Iris pigment epithelial cell (primary cell): ENCODE results near the gene IST1.
A peak's percentile ranks its signal among the peaks of the same experiment; 100 is the strongest.
"Not testable (repeated sequence)": the region's sequence is repeated elsewhere in the genome, so short reads cannot be mapped to it uniquely, and the experiment has no call there.

Source experiments
- DNase-seq: peaks from one replicate; pipeline ENCODE4 v3.0.0-alpha.2; 2011; ENCODE audit warnings: low read depth

Gene IST1

DNA sequence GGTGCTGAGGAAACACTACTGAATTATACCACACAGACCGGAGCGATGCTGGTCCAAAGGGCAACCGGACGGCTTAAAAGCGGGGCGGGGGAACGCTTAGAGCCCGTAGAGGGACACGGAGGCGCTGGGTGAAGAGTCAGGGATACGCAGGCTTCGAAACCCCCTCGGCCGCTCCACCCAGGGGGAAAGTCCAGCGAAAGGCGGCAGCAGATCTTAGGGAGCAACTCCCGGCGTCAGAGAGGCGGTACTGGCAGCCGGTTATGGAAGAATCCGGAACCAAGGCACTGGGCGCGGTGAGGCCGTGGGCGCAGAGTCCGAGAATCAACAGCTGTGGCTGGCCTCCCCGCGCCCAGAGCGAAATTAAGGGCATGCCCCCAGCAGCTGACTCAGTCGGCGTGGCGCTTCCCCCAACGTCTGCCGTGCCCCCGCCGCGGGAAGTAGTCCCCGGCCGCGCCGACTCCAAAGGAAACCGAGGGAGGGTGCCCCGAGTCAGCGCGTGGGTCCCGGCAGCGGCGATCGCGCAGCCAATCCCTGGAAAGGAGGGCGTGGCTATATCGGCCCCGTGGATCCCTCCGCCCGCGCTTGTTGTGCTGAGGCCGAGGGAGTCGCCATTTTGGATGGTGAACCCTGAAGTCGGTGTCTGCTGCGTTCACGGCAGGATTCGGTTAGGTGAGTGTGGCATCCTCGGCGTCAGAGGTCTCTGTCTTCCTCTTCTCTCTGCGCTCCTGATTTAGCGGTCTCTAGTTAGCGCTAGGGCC is at the start of gene IST1:
Gene IST1 (plus strand): TSS at position 611 of the 758 bp plus-strand sequence. CDS start 20,110 bp downstream, outside the sequence.
- peak; percentile 100 for DNase-seq

DNA sequence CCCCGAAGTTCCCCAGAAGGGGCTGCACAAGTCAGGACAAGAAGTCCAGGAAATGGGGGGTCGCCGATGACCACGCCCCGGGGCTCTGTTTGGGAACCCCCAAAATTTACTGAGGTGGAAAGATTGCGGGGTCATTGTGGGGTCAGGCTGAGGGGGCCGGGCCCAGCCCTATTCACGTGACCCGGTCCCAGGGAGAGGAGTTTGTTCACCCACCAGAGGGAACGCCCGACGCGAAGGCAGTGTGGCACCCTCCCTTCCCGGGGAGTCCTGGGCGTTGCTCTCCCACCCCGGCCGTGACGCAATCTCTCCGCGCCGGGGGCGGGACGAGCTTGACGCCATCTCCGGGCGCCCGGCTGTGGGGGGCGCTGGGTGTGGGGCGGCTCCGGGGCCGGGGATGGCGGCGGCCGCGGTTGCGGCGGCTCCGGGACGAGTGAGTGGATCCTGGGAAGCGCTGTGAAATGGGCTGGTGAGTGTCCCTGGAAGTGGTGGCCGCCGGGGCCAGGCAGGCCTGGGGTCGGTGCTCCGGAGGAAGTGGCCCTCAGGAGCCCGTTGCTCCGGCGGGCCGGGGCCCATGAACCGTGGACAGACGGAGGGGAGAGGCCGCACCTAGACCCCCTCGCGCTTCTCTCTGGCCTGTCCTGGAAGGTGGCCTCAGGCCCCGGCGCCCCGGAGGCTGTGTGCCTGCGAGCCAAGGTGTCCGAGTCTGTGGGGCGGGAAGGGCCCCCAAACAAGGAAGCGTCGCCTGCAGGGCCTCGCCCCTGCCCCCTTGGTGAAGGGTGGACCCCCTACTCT is 49.5 kb upstream of the IST1 start, which contains the start of gene ATXN1L:
Gene ATXN1L (plus strand): TSS at position 338 of the 792 bp plus-strand sequence. CDS start 3,765 bp downstream, outside the sequence.
- peak; percentile 89 for DNase-seq

DNA sequence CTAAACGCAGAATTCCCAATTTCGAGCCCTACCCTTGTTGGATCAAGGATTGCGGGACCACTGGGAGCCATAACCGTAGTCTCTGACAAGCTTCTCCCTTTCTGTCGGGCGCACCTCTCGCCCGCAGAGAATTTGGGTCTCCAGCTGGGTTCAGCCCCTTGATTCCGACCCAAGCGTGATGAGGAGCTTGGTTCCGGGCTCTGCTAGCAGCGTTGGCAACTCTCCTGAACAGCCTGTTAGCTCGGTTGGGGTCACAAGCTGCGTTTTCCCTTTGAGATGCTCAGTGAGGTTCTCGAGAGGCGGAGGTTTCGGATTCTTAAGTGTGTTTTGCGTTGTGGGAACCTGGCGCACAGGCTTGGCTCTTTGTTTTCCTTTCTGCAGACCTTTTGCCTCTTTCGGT is 48.9 kb upstream of the IST1 start:
- DNase-seq = peak; percentile 49

DNA sequence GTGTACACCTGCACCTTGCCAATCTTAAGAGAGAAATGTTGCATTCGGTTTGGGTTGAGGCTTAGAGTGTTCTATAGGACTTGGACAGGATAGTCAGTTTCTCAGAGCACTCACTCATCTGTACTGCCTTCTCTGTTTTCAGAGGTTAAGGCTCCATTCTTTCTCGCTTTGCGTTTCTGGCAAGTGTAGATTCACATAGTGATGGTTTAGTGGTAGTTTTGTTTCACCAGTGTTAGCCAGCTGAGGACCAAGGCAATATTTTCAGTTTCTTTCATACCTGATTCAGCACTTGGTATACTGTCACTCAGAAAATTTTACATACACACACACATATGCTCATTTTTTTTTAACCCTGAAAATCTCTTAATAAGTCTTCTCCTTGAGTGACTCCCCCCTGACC is 48.2 kb upstream of the IST1 start:
- no peak for DNase-seq

DNA sequence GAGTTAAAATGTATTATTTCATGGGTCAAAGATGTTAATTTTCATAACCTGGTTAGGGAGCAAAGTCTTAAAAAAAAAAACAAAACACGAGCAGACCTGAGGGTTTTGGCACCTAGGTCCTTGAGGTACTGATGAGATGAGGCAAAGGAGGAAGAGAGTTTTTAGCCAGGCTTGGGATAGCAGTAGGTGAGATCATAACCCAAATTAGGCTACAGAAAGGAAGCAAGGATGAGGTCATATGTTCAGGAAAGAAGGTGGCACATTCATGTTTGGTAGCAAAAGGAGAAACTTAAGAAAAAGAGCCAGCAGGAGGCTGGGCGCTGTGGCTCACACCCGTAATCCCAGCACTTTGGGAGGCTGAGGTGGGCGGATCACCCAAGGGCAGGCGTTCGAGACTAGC is 46.7 kb upstream of the IST1 start:
- DNase-seq = no peak

DNA sequence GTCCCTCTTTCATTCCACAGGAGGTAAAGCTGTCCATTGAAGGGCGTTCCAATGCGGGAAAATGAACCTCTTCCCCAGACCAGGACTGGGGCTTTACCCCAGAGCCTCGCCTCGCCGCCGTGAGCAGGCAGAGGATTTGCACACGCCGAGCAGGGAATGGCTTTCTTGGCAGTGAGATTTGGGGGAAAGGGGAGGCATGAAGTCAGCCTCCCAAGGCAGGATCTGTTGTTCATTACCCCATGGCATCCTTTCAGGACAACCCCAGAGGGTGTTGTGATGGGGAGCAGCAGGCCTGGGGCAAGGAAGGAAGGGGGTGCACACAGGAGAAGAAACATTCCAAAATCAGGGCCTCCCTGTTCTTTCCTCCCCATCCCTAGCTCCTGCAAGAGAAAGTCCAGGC is 43.6 kb upstream of the IST1 start:
- DNase-seq = no peak

DNA sequence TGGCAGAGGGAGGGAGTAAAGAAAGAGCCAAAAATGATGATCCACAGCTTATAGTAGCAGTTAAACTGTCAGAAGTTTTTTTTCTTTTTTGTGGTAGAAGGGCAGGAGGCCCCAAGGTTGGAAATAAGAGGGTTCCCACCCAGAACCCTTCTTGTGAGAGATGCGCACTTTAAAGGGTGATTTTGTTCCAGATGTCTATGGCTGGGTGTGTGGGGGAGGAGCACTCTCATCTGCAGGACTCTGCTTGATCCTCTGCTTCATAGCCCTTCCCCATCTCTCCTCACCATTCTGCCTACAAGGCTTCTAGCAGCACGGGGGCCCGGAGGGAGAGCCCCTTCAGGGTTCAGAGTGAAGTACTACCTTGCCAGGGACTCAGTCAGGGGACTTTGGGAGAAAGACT is 43.2 kb upstream of the IST1 start:
- no peak for DNase-seq

DNA sequence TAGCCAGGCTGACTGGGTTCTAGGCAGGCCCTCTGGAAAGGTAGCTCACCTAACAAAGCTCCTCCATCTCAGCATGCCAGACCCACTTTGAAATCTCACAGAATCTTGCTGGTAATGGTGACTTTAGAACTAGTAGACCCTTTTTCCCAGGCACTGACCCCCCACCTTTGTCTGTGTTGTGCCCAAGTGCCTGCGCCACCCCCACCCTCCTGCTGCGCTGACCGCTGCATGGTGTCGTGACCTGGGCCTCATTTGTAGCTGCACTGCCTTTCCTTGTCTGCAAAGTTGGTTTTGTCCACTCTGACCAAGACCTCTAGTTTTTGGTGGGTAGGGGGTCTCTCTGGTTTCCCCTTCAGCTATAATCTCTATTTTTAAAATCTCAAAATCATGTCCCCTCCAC is 42.8 kb upstream of the IST1 start:
- no peak for DNase-seq

DNA sequence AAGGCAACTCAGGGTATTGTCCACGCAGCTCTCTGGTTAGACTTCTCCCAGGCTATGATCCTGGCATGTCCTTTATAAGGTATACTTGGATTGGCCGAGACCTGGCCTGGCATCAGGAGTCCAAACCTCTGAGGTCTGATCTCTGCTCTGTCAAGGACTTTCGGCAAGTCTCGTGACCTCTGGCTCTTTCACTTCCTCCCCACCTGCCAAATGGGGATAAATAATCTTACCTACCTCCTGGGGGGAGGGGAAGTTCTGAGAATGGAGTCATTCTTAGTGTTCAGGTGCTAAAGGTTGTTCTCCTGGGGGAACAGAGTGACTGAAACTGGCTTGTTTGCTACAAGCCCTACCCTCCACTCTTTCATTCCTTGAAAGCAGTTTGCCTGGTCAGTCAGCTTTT is 41.9 kb upstream of the IST1 start:
- no peak for DNase-seq

DNA sequence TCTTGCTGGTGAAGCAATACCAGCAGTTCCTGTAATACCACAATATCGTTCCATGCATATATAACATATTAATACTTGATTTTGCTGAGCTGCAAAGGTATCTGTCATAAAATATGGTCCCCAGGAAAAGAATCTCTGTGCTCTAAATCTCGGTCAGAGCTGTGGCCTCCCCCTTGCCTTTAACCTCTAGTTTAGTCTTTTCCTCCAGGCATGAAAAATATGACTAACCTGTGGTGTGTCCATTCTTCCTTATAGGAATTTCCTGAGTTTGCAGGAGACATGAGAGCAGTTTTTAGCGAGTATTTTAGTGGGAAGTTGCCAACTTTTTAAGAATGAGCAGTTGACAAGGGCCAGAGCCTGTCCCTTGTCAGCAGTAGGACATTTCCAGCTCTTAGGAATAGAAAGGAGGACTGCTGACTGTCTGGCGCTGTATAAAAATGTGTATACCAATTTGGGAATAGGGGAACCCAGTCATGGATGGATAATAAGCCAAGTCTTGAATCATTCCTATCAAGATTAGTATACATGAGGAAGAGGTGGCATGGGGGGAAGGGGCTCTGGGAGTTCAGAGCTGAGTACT is 40.9 kb upstream of the IST1 start:
- DNase-seq = no peak

DNA sequence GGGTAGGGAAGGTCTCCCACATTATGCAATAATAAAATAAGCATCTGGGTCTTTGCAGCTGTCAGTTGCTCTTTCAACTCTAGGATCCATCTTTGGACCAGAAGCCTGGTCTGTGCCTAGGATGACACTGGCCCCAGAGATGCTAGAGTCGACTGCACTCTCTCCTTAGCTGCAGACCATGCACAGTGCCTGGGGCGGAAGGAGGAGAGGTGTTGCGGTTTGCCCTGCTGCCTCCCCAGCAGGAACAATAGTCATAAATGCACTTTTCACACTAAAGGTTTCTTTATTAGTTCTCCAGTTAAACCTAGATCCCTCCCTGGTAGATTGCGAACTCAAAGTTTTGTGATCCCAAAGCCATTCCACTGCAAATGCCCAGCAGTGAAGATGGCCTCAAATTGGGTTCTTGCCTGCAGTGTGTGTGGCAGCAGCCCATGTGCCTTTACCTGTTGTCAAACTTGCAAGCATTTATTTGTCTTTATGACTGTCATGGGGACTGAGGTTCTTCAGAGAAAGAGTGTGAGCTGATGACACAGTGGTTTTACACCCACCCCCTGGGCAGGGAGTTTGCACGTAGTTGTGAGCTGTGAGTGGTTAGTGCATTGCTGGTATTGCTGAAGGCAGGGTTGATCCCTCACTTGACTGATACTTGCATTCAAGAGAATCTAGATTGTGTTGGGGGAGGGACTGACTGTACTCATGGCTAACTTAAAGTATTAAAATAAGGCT is 39.2 kb upstream of the IST1 start:
- no peak for DNase-seq

DNA sequence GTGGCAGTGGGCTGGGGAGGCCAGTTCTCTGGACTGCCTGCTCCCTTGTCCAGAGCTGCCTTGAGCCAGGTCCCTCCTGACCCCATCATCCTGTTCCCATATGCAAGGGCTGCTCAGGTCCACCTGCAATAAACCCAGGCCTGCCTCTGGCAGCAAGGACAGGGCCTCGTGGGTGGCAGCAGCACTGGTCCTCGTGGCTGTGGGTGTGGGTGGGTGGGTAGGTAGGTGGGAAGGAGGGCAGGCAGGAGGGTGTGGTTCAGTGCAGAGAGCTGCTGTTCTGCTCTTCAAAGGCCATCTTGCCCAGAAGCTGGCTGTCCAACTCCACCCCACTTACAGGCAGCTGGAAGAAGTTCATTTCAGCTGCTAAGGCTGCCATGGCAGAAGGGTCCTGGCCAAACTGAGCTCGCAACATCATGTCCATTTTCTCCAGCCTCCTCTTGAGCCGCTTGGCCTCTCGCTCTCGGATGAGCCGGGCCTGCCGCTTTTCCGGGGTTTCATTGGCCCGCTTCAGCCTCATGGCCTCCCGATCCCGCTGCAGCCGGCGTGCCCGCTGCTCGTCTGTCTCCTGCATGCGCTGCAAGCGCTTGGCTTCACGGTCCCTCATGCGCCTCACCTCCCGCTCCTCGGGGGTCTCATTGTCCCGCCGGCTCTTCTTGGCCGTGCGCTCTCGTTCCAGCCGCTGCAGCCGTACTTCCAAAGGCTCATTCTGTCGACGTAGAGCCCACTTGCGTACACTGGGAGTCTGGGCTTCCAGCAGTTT is 35.4 kb upstream of the IST1 start:
- DNase-seq = no peak

DNA sequence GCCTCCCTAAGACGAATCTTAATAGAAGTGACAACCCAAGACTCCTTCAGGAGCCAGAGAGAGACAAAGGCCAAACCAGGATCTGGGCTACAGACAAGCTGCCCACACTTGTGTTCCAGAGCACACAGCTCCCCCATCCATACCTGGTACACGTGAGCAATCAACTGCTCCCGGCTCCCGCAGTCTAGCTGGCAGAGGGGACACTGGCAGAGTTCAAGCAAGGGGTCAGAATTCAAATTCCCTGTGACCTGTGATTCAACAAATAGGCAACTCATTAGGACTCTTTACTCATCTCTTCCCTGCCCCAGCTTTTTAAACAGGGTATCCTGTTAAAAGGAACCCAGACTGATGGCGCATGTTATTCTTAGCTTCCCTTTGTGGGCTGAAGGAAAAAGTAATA is 31.3 kb upstream of the IST1 start:
- DNase-seq = no peak

DNA sequence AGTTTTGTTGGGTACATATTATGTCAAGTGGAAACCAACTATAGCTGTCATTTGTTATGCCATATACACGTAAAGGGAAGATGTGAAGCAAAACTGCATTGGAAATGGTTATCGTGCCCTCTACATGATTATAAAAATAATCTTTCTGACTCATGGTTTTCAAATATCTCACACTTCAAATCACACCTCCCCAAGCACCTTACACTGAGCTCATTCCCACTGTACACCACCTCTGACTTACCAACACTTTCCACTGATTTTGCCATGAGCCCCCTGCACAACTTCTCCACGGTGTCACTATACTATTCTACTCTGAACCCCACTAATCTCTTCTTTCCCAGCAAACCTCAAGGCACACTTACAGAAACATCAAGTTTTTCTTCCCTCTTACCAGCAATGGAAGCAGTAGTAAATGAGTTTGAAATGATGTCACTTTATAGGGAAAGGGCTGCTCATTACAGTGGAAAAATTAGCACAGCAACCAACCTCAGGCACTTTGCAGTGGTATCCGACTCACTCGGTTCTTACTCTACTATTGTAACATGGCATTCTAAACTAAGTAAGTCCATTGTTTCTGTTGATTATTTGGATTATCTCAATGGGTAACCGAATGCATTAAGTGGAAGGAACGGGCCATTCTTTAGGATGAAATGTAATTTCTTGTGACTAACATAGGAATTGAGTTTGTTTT is 30.0 kb upstream of the IST1 start:
- no peak for DNase-seq

DNA sequence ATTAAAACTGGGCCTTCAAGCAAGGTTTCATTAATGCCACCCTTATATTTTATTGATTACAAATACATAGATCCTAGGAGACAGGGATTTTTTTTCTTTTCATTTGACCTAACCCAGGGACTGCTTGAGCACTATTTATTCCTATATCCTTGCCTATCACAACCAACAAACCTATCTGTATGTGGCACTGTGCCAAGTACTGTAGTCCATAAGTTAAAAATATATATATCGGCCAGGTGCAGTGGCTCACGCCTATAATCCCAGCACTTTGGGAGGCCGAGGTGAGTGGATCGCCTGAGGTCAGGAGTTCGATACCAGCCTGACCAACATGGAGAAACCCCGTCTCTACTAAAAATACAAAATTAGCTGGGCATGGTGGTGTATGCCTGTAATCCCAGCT is 28.2 kb upstream of the IST1 start:
- DNase-seq = not testable (repeated sequence)

DNA sequence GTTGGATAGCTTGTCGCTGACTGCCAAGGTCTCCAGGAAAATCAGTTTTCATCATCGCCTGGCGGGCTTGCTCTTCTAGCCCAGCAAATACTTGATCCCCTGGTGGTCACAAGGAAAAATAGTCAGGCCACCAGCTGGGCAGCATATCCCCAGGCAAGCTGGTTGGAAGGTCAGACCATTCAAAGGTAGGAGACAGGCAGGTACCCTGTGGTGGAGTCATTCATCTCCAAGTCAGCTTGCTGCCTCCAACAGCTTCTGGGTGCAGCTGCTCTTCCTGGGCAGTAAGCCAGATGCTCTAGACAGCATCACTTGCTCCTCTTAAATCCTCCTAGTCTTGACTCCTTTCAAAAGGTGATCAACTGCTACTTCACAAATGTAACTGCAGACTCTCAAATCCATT is 27.4 kb upstream of the IST1 start:
- no peak for DNase-seq

DNA sequence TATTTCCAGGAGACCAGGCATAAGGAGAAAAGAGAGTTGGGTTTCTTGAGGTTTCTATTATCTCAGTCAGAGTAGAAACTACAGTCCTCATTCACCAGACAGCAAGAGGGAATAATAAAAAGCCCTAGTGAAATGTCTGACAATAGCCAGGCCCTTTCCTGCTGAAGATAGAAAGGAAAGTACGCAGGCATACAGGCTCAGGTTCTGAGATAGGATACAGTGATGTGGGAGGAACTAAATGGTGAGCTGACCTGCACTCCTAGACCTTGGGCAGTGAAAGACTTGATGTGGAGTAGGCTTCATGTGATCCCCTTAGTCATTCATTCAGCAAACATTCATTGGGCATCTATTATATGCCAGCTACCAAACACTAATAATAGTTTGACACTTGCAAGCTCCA is 26.2 kb upstream of the IST1 start:
- DNase-seq = no peak

DNA sequence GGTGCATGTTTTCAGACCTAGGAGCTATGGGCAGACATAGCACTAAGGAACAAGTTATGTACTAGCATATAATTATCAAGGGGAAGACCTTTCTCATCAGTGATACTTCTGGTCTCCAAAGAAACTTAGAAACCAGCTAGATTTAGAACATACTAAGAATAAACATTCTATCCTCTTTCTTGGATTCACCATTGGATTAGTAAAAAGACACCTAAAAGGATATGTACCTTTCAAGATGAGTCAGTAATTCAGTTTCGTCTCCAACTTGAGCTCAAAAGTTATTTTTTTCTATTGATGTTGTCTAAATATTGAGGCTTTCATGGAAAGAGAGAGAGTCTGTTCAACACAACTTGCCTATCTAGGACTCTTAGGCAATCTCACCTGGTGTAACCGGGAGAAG is 24.5 kb upstream of the IST1 start:
- DNase-seq = no peak

DNA sequence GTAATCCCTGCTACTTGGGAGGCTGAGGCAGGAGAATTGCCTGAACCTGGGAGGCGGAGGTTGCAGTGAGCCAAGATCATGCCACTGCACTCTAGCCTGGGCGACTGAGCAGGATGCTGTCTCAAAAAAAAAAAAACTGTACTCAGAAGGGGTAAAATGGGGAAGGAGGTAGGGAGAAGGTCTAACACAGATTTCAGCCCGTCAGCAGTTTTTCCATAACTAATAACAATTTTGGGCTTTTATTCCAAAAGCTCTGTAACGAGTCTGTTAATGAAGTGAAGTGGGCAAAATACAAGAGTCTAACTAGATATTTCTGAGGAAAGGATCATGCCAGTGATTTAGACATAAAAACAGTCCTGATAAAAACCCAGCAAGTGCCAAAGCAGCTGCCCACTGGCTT is 22.1 kb upstream of the IST1 start:
- no peak for DNase-seq

DNA sequence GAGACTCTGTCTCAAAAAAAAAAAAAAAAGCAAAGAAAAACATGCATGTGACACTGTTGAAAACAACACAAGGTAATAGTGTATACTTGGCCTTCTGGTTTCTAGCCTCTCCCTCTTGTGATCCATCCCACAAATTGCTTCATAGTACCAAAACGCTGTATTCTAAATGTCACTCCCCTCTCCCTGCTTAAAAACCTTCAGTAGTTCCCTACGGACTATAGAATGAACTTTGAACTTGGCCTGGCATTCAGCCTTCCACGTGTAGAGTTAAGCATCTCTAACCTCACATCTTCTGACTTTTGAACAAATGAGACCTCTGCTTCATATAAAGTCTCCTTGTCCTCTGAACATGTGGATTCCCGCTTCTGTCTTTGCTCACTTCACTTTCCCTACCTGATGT is 16.4 kb upstream of the IST1 start:
- no peak for DNase-seq

DNA sequence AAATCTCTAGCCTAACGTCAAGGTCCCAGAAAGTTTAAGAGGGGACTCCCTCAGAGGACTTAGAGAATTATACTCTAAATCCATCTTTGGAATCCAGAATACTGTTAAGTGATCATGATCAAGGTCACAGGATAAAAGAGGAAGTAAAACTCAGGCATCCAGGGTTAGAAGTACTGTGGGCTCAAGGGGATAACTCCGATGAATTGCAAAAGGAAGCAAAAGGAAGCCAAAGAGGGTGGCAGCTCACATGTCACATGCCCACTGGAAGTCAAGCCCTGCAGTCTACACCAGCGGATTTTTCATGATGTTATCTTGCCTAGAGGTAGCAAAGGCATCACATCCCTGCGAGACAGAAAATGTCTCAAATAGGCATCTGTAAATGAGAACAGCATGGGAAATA is 15.2 kb upstream of the IST1 start:
- no peak for DNase-seq
